MG63 (cell line): Measurements from ENCODE around the gene PLD2. TPM values are rescaled to one million over a fixed set of nuclear protein-coding genes. Genes with fewer than 3 reads are reported as not detected.

Experiments used
- DNase-seq: peaks from one replicate; pipeline ENCODE4 v3.0.0-alpha.2; 2020
- H3K27me3 ChIP-seq: fragments of 250-450 bp; sonication (Bioruptor Pico); 2 replicates; pipeline ENCODE4 v1.5.1; 2020; ENCODE audit warnings: mild to moderate bottlenecking, moderate library complexity
- H3K36me3 ChIP-seq: fragments of 250-450 bp; sonication (Bioruptor Pico); 2 replicates; pipeline ENCODE4 v1.5.1; 2020; ENCODE audit warnings: mild to moderate bottlenecking, moderate library complexity
- H3K4me3 ChIP-seq: fragments of 250-450 bp; sonication (Bioruptor Pico); 2 replicates; pipeline ENCODE4 v1.5.1; 2020; ENCODE audit warnings: mild to moderate bottlenecking, moderate library complexity
- H3K9me3 ChIP-seq: fragments of 250-450 bp; sonication (Bioruptor Pico); 2 replicates; pipeline ENCODE4 v1.5.1; 2020; ENCODE audit warnings: mild to moderate bottlenecking, moderate library complexity
- total RNA-seq: library from RNA; depleted of rRNA; stranded (reverse); fragments of >200 nt; shearing (Covaris generic); gene quantifications from 2 replicates; pipeline ENCODE4 v1.2.3, GENCODE V29; 2014; ENCODE audit warnings: low replicate concordance; rRNA removed

Gene PLD2
- 3.7 and 5.8 TPM in 2 replicates for total RNA-seq

- Histone ChIP-seq H3K9me3 (no peaks in the 10 kb centered on the region), H3K27me3 (no peaks in the 10 kb centered on the region), H3K4me3 (peak within 1 kb of the TSS; percentile 59), H3K36me3 (no peaks in the 10 kb centered on the region)
- peak; percentile 86 for DNase-seq
Measured at GRCh38 chr17:4806777-4807604, at the start of gene PLD2. TSS of gene PLD2 (plus strand) at chr17:4807152. CDS start at chr17:4807773, 621 bp downstream.

- Histone ChIP-seq H3K4me3 (no peak overlapping the region), H3K9me3 (no peaks in the 10 kb centered on the region), H3K27me3 (peaks cover 4% of the 10 kb centered on the region; the same call in 1 of the 2 replicates), H3K36me3 (no peaks in the 10 kb centered on the region)
- no peak for DNase-seq
Measured at GRCh38 chr17:4759776-4760236, 47.1 kb upstream of the PLD2 start.

- DNase-seq = no peak
- no peaks in the 10 kb centered on the region for H3K36me3 ChIP-seq
- no peak overlapping the region for H3K4me3 ChIP-seq
- no peaks in the 10 kb centered on the region for H3K9me3 ChIP-seq
- no peaks in the 10 kb centered on the region for H3K27me3 ChIP-seq
Measured at GRCh38 chr17:4764595-4764994, 42.4 kb upstream of the PLD2 start.

GRCh38 chr17:4766201-4766600, 40.8 kb upstream of the PLD2 start:
- H3K36me3 ChIP-seq = no peaks in the 10 kb centered on the region
- no peaks in the 10 kb centered on the region for H3K9me3 ChIP-seq
- H3K4me3 ChIP-seq = no peak overlapping the region
- no peak for DNase-seq
- H3K27me3 ChIP-seq = no peaks in the 10 kb centered on the region

GRCh38 chr17:4766723-4767122, 40.2 kb upstream of the PLD2 start:
- no peaks in the 10 kb centered on the region for H3K9me3 ChIP-seq
- no peak for DNase-seq
- no peaks in the 10 kb centered on the region for H3K27me3 ChIP-seq
- no peaks in the 10 kb centered on the region for H3K36me3 ChIP-seq
- no peak overlapping the region for H3K4me3 ChIP-seq

- Histone ChIP-seq H3K4me3 (no peak overlapping the region), H3K9me3 (no peaks in the 10 kb centered on the region), H3K27me3 (no peaks in the 10 kb centered on the region), H3K36me3 (no peaks in the 10 kb centered on the region)
- DNase-seq = no peak
Measured at GRCh38 chr17:4768298-4768697, 38.7 kb upstream of the PLD2 start.

GRCh38 chr17:4769628-4770027, 37.3 kb upstream of the PLD2 start:
- Histone ChIP-seq H3K27me3 (no peaks in the 10 kb centered on the region), H3K4me3 (no peak overlapping the region), H3K36me3 (no peaks in the 10 kb centered on the region), H3K9me3 (no peaks in the 10 kb centered on the region)
- no peak for DNase-seq

GRCh38 chr17:4771519-4772234, 35.3 kb upstream of the PLD2 start, which contains the start of gene TM4SF5:
TSS of gene TM4SF5 (plus strand) at chr17:4771886. CDS start at chr17:4771923, 37 bp downstream.
- H3K36me3 ChIP-seq = no peaks in the 10 kb centered on the region
- no peak within 1 kb of the TSS for H3K4me3 ChIP-seq
- H3K9me3 ChIP-seq = no peaks in the 10 kb centered on the region
- DNase-seq = no peak
- H3K27me3 ChIP-seq = no peaks in the 10 kb centered on the region

- H3K9me3 ChIP-seq = no peaks in the 10 kb centered on the region
- H3K27me3 ChIP-seq = no peaks in the 10 kb centered on the region
- no peak overlapping the region for H3K4me3 ChIP-seq
- H3K36me3 ChIP-seq = no peaks in the 10 kb centered on the region
- DNase-seq = no peak
Measured at GRCh38 chr17:4772235-4772613, 34.7 kb upstream of the PLD2 start.

GRCh38 chr17:4777969-4778760, 28.8 kb upstream of the PLD2 start:
- Histone ChIP-seq H3K36me3 (no peaks in the 10 kb centered on the region), H3K27me3 (no peaks in the 10 kb centered on the region), H3K4me3 (no peak overlapping the region), H3K9me3 (no peaks in the 10 kb centered on the region)
- DNase-seq = no peak

GRCh38 chr17:4780325-4780955, 26.5 kb upstream of the PLD2 start:
- H3K27me3 ChIP-seq = no peaks in the 10 kb centered on the region
- no peak overlapping the region for H3K4me3 ChIP-seq
- no peaks in the 10 kb centered on the region for H3K36me3 ChIP-seq
- H3K9me3 ChIP-seq = no peaks in the 10 kb centered on the region
- no peak for DNase-seq

GRCh38 chr17:4782652-4783051, 24.3 kb upstream of the PLD2 start:
- Histone ChIP-seq H3K27me3 (no peaks in the 10 kb centered on the region), H3K9me3 (no peaks in the 10 kb centered on the region), H3K36me3 (no peaks in the 10 kb centered on the region), H3K4me3 (no peak overlapping the region)
- DNase-seq = no peak

GRCh38 chr17:4785311-4786105, 21.4 kb upstream of the PLD2 start:
- no peak for DNase-seq
- H3K4me3 ChIP-seq = no peak overlapping the region
- no peaks in the 10 kb centered on the region for H3K9me3 ChIP-seq
- H3K36me3 ChIP-seq = no peaks in the 10 kb centered on the region
- no peaks in the 10 kb centered on the region for H3K27me3 ChIP-seq

- no peaks in the 10 kb centered on the region for H3K36me3 ChIP-seq
- no peak within 1 kb of the TSS for H3K4me3 ChIP-seq
- no peak for DNase-seq
- H3K9me3 ChIP-seq = no peaks in the 10 kb centered on the region
- H3K27me3 ChIP-seq = no peaks in the 10 kb centered on the region
Measured at GRCh38 chr17:4786106-4786511, 20.8 kb upstream of the PLD2 start, which contains the start of gene VMO1. TSS of gene VMO1 (minus strand) at chr17:4786364. CDS start at chr17:4786352, 12 bp downstream.

GRCh38 chr17:4786516-4786915, 20.4 kb upstream of the PLD2 start:
- no peaks in the 10 kb centered on the region for H3K27me3 ChIP-seq
- DNase-seq = no peak

More at GRCh38 chr17:4786516-4786915, 20.4 kb upstream of the PLD2 start:
- no peaks in the 10 kb centered on the region for H3K36me3 ChIP-seq
- no peak overlapping the region for H3K4me3 ChIP-seq
- H3K9me3 ChIP-seq = no peaks in the 10 kb centered on the region
